CD4-positive, alpha-beta T cell treated with Interleukin-2 at 100 ng/mL for 4 hours (primary cell): Measurements from ENCODE around the gene CNTROB.

Experiments
- DNase-seq: peaks from one replicate; pipeline ENCODE4 v3.0.0-alpha.2; 2020; ENCODE audit warnings: low spot score

CNTROB gene

GRCh38 chr17:7987112-7987893, 55.3 kb downstream of the CNTROB start:
- no peak for DNase-seq

- DNase-seq, result peak; percentile 92
Observed at GRCh38 chr17:7988750-7989178, 56.8 kb downstream of the CNTROB start.

- DNase-seq, result peak; percentile 94
Observed at GRCh38 chr17:7989781-7990655, 58.0 kb downstream of the CNTROB start.

- DNase-seq, result no peak
Observed at GRCh38 chr17:7992516-7992915, 60.5 kb downstream of the CNTROB start.

GRCh38 chr17:7992924-7993323, 60.9 kb downstream of the CNTROB start:
- DNase-seq, result peak; percentile 35

- DNase-seq, result no peak
Observed at GRCh38 chr17:7993972-7994589, 62.1 kb downstream of the CNTROB start.

GRCh38 chr17:7995724-7996123, 63.7 kb downstream of the CNTROB start:
- DNase-seq, result no peak

GRCh38 chr17:7997186-7997585, 65.2 kb downstream of the CNTROB start:
- peak; percentile 40 for DNase-seq
